H1 (cell line): ENCODE data around the gene PLD6. TPM values are rescaled to one million over a fixed set of nuclear protein-coding genes. Genes with fewer than 3 reads are reported as not detected.
"Not testable (repeated sequence)": the region's sequence is repeated elsewhere in the genome, so short reads cannot be mapped to it uniquely, and the experiment has no call there.

Experiments
- CTCF ChIA-PET: fragments of 300-600 bp; sonication (Branson Sonifier 250); formaldehyde crosslinking; loops from one replicate; lab custom pipeline; 2021; ENCODE audit not compliant: partially characterized antibody; lab: Charles Lee
- POLR2A ChIA-PET: fragments of 300-600 bp; sonication (Branson Sonifier 250); formaldehyde crosslinking; loops from one replicate; lab custom pipeline; 2021; ENCODE audit warnings: inconsistent platforms; ENCODE audit not compliant: partially characterized antibody; lab: Charles Lee
- DNase-seq, 2 experiments: peaks; one replicate each; pipeline versions ENCODE4 v3.0.0 to v3.0.0-alpha.2; 2010 to 2022; ENCODE audit warnings: low spot score in 2 of 2, low read depth in 1 of 2, mixed read lengths in 1 of 2
- FAIRE-seq: peaks from 2 replicates; lab custom pipeline; 2011; peaks lifted over from hg19 to GRCh38; lab: Jason Lieb, UNC
- H2AFZ ChIP-seq: 2 replicates; pipeline ENCODE4 v1.8.1; 2012; ENCODE audit warnings: low read length, inconsistent platforms
- H2AK5ac ChIP-seq: 2 replicates; pipeline ENCODE4 v1.6.1; 2013; ENCODE audit warnings: low read depth, low read length
- H2BK120ac ChIP-seq: replicated peaks from 2 replicates; pipeline ENCODE3; 2013; ENCODE audit warnings: low read depth, low read length, inconsistent platforms
- H2BK12ac ChIP-seq: 2 replicates; pipeline ENCODE4 v1.6.1; 2013; ENCODE audit warnings: low read depth, low read length
- H2BK15ac ChIP-seq: 2 replicates; pipeline ENCODE4 v1.6.1; 2013; ENCODE audit warnings: low read length
- H2BK20ac ChIP-seq: 2 replicates; pipeline ENCODE4 v1.6.1; 2013; ENCODE audit warnings: low read length
- H2BK5ac ChIP-seq: 2 replicates; pipeline ENCODE4 v1.6.1; 2013; ENCODE audit warnings: low read depth, low read length
- H3K14ac ChIP-seq: 2 replicates; pipeline ENCODE4 v1.6.1; 2013; ENCODE audit warnings: inconsistent platforms; ENCODE audit not compliant: insufficient read length
- H3K18ac ChIP-seq: 2 replicates; pipeline ENCODE4 v1.6.1; 2013; ENCODE audit warnings: low read length; ENCODE audit errors: extremely low read depth
- H3K23ac ChIP-seq: 2 replicates; pipeline ENCODE4 v1.6.1; 2013; ENCODE audit warnings: inconsistent platforms; ENCODE audit not compliant: insufficient read length
- H3K23me2 ChIP-seq: 2 replicates; pipeline ENCODE4 v1.6.1; 2013; ENCODE audit warnings: low read depth, low read length
- H3K27ac ChIP-seq: 2 replicates; pipeline ENCODE4 v1.6.1; 2011; ENCODE audit warnings: low read depth, low read length, inconsistent platforms
- H3K27me3 ChIP-seq, 4 experiments: replicated peaks in 1 of 4; 1 replicate in 1 of 4; 2 replicates in 3 of 4; pipeline versions ENCODE4 v1.6.1 to v1.8.1; 2011 to 2013; ENCODE audit warnings: low read length in 3 of 4, mild to moderate bottlenecking in 3 of 4, inconsistent platforms in 2 of 4, mixed read lengths in 2 of 4, moderate library complexity in 1 of 4; ENCODE audit not compliant: control insufficient read depth in 3 of 4, insufficient read depth in 3 of 4; ENCODE audit errors: extremely low read depth in 1 of 4
- H3K36me3 ChIP-seq, 4 experiments: 2 replicates each; pipeline versions ENCODE4 v1.6.1 to v1.8.1; 2011 to 2013; ENCODE audit warnings: mild to moderate bottlenecking in 4 of 4, low read length in 3 of 4, moderate library complexity in 2 of 4, control low read depth in 1 of 4, inconsistent platforms in 1 of 4; ENCODE audit not compliant: insufficient read depth in 4 of 4, control insufficient read depth in 2 of 4
- H3K4ac ChIP-seq: replicated peaks from 2 replicates; pipeline ENCODE3; 2013; ENCODE audit warnings: low read length, low read depth, mixed read lengths, inconsistent platforms; ENCODE audit not compliant: insufficient read length
- H3K4me1 ChIP-seq, 4 experiments: replicated peaks in 1 of 4; 1 replicate in 1 of 4; 2 replicates in 3 of 4; pipeline versions ENCODE4 v1.6.1 to v1.8.1; 2011 to 2013; ENCODE audit warnings: low read length in 3 of 4, inconsistent platforms in 2 of 4, mixed read lengths in 1 of 4; ENCODE audit not compliant: insufficient read depth in 4 of 4, control insufficient read depth in 3 of 4
- H3K4me2 ChIP-seq, 2 experiments: 2 replicates each; pipeline versions ENCODE4 v1.6.1 to v1.8.1; 2011 to 2013; ENCODE audit warnings: low read depth in 2 of 2, low read length in 2 of 2, control low read depth in 1 of 2, inconsistent platforms in 1 of 2, mild to moderate bottlenecking in 1 of 2; ENCODE audit not compliant: insufficient read depth in 1 of 2
- H3K4me3 ChIP-seq, 4 experiments: fragments of 200-600, 300-600 bp in 1 of 4; sonication (generic), shearing (Covaris generic), sonication (Bioruptor Twin) in 1 of 4; 2 replicates each; pipeline versions ENCODE4 v1.5.1 to v1.8.1; 2011 to 2016; ENCODE audit warnings: low read length in 4 of 4, low read depth in 3 of 4, control low read depth in 2 of 4, inconsistent platforms in 2 of 4, mild to moderate bottlenecking in 2 of 4, mixed read lengths in 1 of 4, moderate library complexity in 1 of 4; ENCODE audit not compliant: insufficient read depth in 2 of 4; ENCODE audit errors: extremely low read depth in 1 of 4
- H3K56ac ChIP-seq: replicated peaks from 2 replicates; pipeline ENCODE3; 2013; ENCODE audit warnings: low read depth, mild to moderate bottlenecking, mixed read lengths, low read length, inconsistent platforms; ENCODE audit not compliant: insufficient read length
- H3K79me1 ChIP-seq: 2 replicates; pipeline ENCODE4 v1.6.1; 2013; ENCODE audit warnings: low read depth, low read length, control low read depth
- H3K79me2 ChIP-seq, 2 experiments: 2 replicates each; pipeline versions ENCODE4 v1.6.1 to v1.8.1; 2012 to 2013; ENCODE audit warnings: low read length in 2 of 2, mild to moderate bottlenecking in 2 of 2, inconsistent platforms in 1 of 2; ENCODE audit not compliant: insufficient read depth in 2 of 2, control insufficient read depth in 1 of 2
- H3K9ac ChIP-seq, 4 experiments: replicated peaks in 1 of 4; 1 replicate in 1 of 4; 2 replicates in 3 of 4; pipeline versions ENCODE4 v1.6.1 to v1.8.1; 2011 to 2013; ENCODE audit warnings: low read depth in 3 of 4, low read length in 3 of 4, control low read depth in 2 of 4, mild to moderate bottlenecking in 2 of 4, moderate library complexity in 2 of 4, inconsistent platforms in 1 of 4; ENCODE audit errors: extremely low read depth in 1 of 4
- H3K9me3 ChIP-seq, 2 experiments: 2 replicates each; pipeline versions ENCODE4 v1.6.1 to v1.8.1; 2012 to 2013; ENCODE audit warnings: mild to moderate bottlenecking in 2 of 2, moderate library complexity in 2 of 2, control low read depth in 1 of 2, inconsistent platforms in 1 of 2, low read depth in 1 of 2, low read length in 1 of 2, mixed read lengths in 1 of 2; ENCODE audit not compliant: insufficient read depth in 2 of 2
- H4K20me1 ChIP-seq, 2 experiments: replicated peaks in 1 of 2; 2 replicates each; pipeline versions ENCODE3 to v1.8.1; 2011 to 2013; ENCODE audit warnings: inconsistent platforms in 2 of 2, low read length in 2 of 2, mild to moderate bottlenecking in 1 of 2; ENCODE audit not compliant: insufficient read depth in 2 of 2, control insufficient read depth in 1 of 2
- H4K5ac ChIP-seq: 2 replicates; pipeline ENCODE4 v1.6.1; 2013; ENCODE audit warnings: low read length, low read depth, mixed read lengths, inconsistent platforms; ENCODE audit not compliant: insufficient read length
- H4K8ac ChIP-seq: 2 replicates; pipeline ENCODE4 v1.8.0; 2013; ENCODE audit warnings: mild to moderate bottlenecking, moderate library complexity, low read length, inconsistent platforms; ENCODE audit not compliant: insufficient read depth; ENCODE audit errors: extremely low read depth
- H4K91ac ChIP-seq: replicated peaks from 2 replicates; pipeline ENCODE3; 2013; ENCODE audit warnings: low read length, mixed read lengths, inconsistent platforms; ENCODE audit not compliant: insufficient read length
- WGBS, 2 experiments: shearing (Covaris generic) in 1 of 2; methylation state at CpG; one replicate each; pipeline versions ENCODE4 v1.1.6 to v1.1.7; 2013 to 2015; ENCODE audit warnings: low lambda C conversion rate in 2 of 2, mixed read lengths in 2 of 2, inconsistent platforms in 1 of 2, low coverage in 1 of 2, missing lambda C conversion rate in 1 of 2; ENCODE audit not compliant: insufficient replicate concordance in 2 of 2, insufficient coverage in 1 of 2, insufficient read length in 1 of 2; ENCODE audit errors: extremely low coverage in 1 of 2, missing lambda C conversion rate in 1 of 2; 5-methylcytosine and 5-hydroxymethylcytosine counted together
- polyA plus RNA-seq, 7 experiments: library from polyadenylated mRNA; depleted of rRNA in 3 of 7; stranded (reverse) in 5 of 7; unstranded in 2 of 7; fragments of >200 nt in 5 of 7; fragments of 200-250 nt in 2 of 7; gene quantifications; 1 replicate in 5 of 7; 2 replicates in 1 of 7; 4 replicates in 1 of 7; pipeline versions ENCODE4 v1.2.1 to v1.2.3, GENCODE V29; 2011 to 2013; ENCODE audit warnings: missing spikeins in 2 of 7, mixed read lengths in 2 of 7
- total RNA-seq: library from RNA; stranded (reverse); fragmentation: NEBNext Ultra II Directional; extraction: Animal tissue kit (Norgen Biotek cat#: 25700); gene quantifications from 2 replicates; pipeline ENCODE4 v1.2.1, GENCODE V29; 2021

PLD6 gene
- total and polyA plus RNA-seq, 2 of the 8 experiments (the other 6 are each of a cell fraction or from before 2014, with no cell fraction given), result 0.20 to 0.22 TPM

GRCh38 chr17:17184985-17185757 lies 21.0 kb downstream of the PLD6 start:
- CTCF ChIA-PET, result interaction anchor here (0.7 to 1.0 kb wide), 2 partner anchors 13 to 129 kb away, joined by 3 read pairs; no protein-coding TSS in a partner anchor
- FAIRE-seq, H4K91ac ChIP-seq, H3K56ac ChIP-seq, H3K23ac ChIP-seq, H4K5ac ChIP-seq, H3K27ac ChIP-seq, H4K20me1 ChIP-seq, H2BK20ac ChIP-seq, H2BK12ac ChIP-seq, H3K27me3 ChIP-seq, H3K9me3 ChIP-seq, DNase-seq, H3K4ac ChIP-seq, H3K4me1 ChIP-seq, H4K8ac ChIP-seq, H2AFZ ChIP-seq, H3K4me3 ChIP-seq, H2BK120ac ChIP-seq, POLR2A ChIA-PET, H3K79me1 ChIP-seq, H2BK5ac ChIP-seq, H3K4me2 ChIP-seq, H3K23me2 ChIP-seq, H2BK15ac ChIP-seq, H3K14ac ChIP-seq, H3K9ac ChIP-seq, H3K18ac ChIP-seq, H3K79me2 ChIP-seq, H2AK5ac ChIP-seq: not testable (repeated sequence)
- peaks cover under 1 to 11% (median 7%) of the 10 kb centered on the region in 4 experiments; a peak in 5 of 8 replicates for H3K36me3 ChIP-seq
- 85% methylated on average over 13 of the region's 13 CpGs; no CpG with 5 or more reads in 1 of the 2 experiments for WGBS, 2 experiments
